K562 (cell line): ENCODE results near the gene ICAM3. TPM values are rescaled to one million over a fixed set of nuclear protein-coding genes. Genes with fewer than 3 reads are reported as not detected.

Experiments used
- CBFB ChIP-seq: sonication (generic); formaldehyde crosslinking; IDR thresholded peaks from 2 replicates; pipeline ENCODE4 v1.4.0; 2020; ENCODE audit warnings: mild to moderate bottlenecking, missing genetic modification reagents
- CBX2 ChIP-seq: fragments of 200-600 bp; sonication (generic); IDR thresholded peaks from one replicate; pipeline ENCODE4 v1.6.1; 2012; ENCODE audit warnings: mild to moderate bottlenecking, low read length, inconsistent platforms; ENCODE audit not compliant: insufficient read depth, poor library complexity, severe bottlenecking
- EP300 ChIP-seq: IDR thresholded peaks from 2 replicates; pipeline ENCODE4 v1.6.1; 2012; ENCODE audit warnings: low read length, improper control_type of control experiment
- ESRRB ChIP-seq: fragments of 250-450 bp; sonication (Bioruptor Pico); IDR thresholded peaks from 2 replicates; pipeline ENCODE4 v1.5.0; 2020; ENCODE audit warnings: mild to moderate bottlenecking, moderate library complexity, borderline replicate concordance
- GTF2F1 ChIP-seq: IDR thresholded peaks from 2 replicates; pipeline ENCODE4 v1.6.1; 2011; ENCODE audit warnings: low read depth, low read length, improper control_type of control experiment
- HDAC3 ChIP-seq: fragments of 450-650 bp; IDR thresholded peaks from 2 replicates; pipeline ENCODE4 v1.6.1; 2018; ENCODE audit warnings: borderline replicate concordance, mild to moderate bottlenecking, moderate library complexity; ENCODE audit not compliant: partially characterized antibody
- MAFK ChIP-seq: IDR thresholded peaks from 2 replicates; pipeline ENCODE4 v1.6.1; 2011; ENCODE audit warnings: low read length, improper control_type of control experiment
- MAZ ChIP-seq, 2 experiments: fragments of 450-650 bp in 1 of 2; sonication (generic) in 1 of 2; formaldehyde crosslinking; IDR thresholded peaks in 1 of 2; conservative IDR thresholded peaks in 1 of 2; 2 replicates each; pipeline versions ENCODE4 v1.4.0 to v1.5.0; 2020; ENCODE audit warnings: mild to moderate bottlenecking in 1 of 2, missing genetic modification reagents in 1 of 2
- NCOA2 ChIP-seq, 2 experiments: fragments of 450-650 bp; IDR thresholded peaks; 2 replicates each; pipeline ENCODE4 v1.6.1; 2018; ENCODE audit warnings: mild to moderate bottlenecking in 2 of 2, moderate library complexity in 1 of 2; ENCODE audit not compliant: partially characterized antibody in 2 of 2
- PTBP1 ChIP-seq: fragments of 200-400 bp; formaldehyde crosslinking; IDR thresholded peaks from 2 replicates; pipeline ENCODE4 v1.6.1; 2017; ENCODE audit warnings: low read depth, low read length
- SAP30 ChIP-seq: fragments of 200-600 bp; sonication (generic); IDR thresholded peaks from 2 replicates; pipeline ENCODE4 v1.6.1; 2012; ENCODE audit warnings: borderline replicate concordance, low read depth, mild to moderate bottlenecking, moderate library complexity, low read length, control low read depth, inconsistent platforms; ENCODE audit not compliant: insufficient read depth, poor library complexity, severe bottlenecking
- SMARCA4 ChIP-seq: fragments of 450-650 bp; IDR thresholded peaks from 2 replicates; pipeline ENCODE4 v1.6.1; 2016
- SMARCE1 ChIP-seq: fragments of 450-650 bp; IDR thresholded peaks from 2 replicates; pipeline ENCODE4 v1.7.1; 2016; ENCODE audit warnings: mild to moderate bottlenecking
- ZFP1 ChIP-seq: fragments of 450-650 bp; formaldehyde crosslinking; IDR thresholded peaks from 2 replicates; pipeline ENCODE4 v1.4.0; 2020; ENCODE audit warnings: mild to moderate bottlenecking, mixed read lengths
- ZNF212 ChIP-seq: fragments of 450-650 bp; formaldehyde crosslinking; IDR thresholded peaks from 2 replicates; pipeline ENCODE4 v1.4.0; 2020; ENCODE audit warnings: mild to moderate bottlenecking
- polyA plus RNA-seq, 8 experiments: library from polyadenylated mRNA; depleted of rRNA in 4 of 8; stranded (reverse) in 5 of 8; unstranded in 3 of 8; fragments of >200 nt; fragmentation: Nextera tagmentation in 2 of 8; fragmentation: Illumina TruSeq in 1 of 8; extraction: Ambion mirVana in 2 of 8; extraction: Trizol in 1 of 8; gene quantifications; 2 replicates each; pipeline versions ENCODE4 v1.2.1 to v1.2.3, GENCODE V29; 2011 to 2014; ENCODE audit warnings: inconsistent platforms in 1 of 8, missing spikeins in 1 of 8
- total RNA-seq, 7 experiments: library from RNA; depleted of rRNA in 6 of 7; stranded (reverse); fragments of >200 nt in 6 of 7; fragmentation: Illumina TruSeq in 2 of 7; extraction: Trizol in 2 of 7; gene quantifications; 2 replicates each; pipeline versions ENCODE4 v1.2.1 to v1.2.3, GENCODE V29; 2011 to 2021; ENCODE audit warnings: low replicate concordance in 1 of 7
- TF ChIP-seq, protein P1 (sequence below): sonication (generic); formaldehyde crosslinking; IDR thresholded peaks from 2 replicates; pipeline ENCODE4 v1.8.0; 2023; ENCODE audit warnings: mild to moderate bottlenecking, missing genetic modification reagents
- TF ChIP-seq, protein P2 (sequence below), 2 experiments: IDR thresholded peaks; 2 replicates each; pipeline ENCODE4 v1.6.1; 2012; ENCODE audit warnings: improper control_type of control experiment in 2 of 2, low read depth in 2 of 2, low read length in 2 of 2, borderline replicate concordance in 1 of 2
- TF ChIP-seq, protein P3 (sequence below): sonication (generic); formaldehyde crosslinking; IDR thresholded peaks from 2 replicates; pipeline ENCODE4 v1.9.0; 2022; ENCODE audit warnings: mild to moderate bottlenecking, missing genetic modification reagents

ICAM3 gene
- total and polyA plus RNA-seq, 9 of the 15 experiments (the other 6 are each of a cell fraction or from before 2014, with no cell fraction given) = 6.5 to 39.5 (median 24.2) TPM

DNA sequence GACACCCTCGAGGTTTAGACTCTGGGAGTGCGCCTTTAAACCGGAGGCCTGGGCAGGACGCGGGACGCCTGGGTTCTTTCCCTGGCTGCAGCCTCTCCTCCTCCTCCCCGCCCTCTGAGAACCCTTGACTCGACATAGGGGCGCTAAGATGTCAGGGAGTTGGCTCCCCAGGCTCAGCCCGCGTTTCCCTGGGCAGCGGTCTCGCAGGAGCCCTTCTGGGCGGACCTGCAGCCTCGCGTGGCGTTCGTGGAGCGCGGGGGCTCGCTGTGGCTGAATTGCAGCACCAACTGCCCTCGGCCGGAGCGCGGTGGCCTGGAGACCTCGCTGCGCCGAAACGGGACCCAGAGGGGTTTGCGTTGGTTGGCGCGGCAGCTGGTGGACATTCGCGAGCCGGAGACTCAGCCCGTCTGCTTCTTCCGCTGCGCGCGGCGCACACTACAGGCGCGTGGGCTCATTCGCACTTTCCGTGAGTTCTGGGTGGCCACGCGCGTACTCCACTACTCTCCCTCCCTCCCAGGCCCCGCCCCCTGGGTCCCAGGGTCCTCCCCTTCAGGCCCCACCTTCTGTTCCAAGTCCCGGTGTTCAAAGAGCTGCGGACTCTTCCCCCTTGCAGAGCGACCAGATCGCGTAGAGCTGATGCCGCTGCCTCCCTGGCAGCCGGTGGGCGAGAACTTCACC is 48.4 kb downstream of the ICAM3 start (continued):
- TF ChIP-seq SAP30 = peak; percentile 70
- 0 out of 2 replicates have a peak, but pooled peaks have one; percentile 11 for TF ChIP-seq SMARCE1
- 0 out of 2 replicates have a peak, but pooled peaks have one; percentile 3 for TF ChIP-seq EP300
- TF ChIP-seq HDAC3 = no peak
- TF ChIP-seq ZFP1 = no peak
- TF ChIP-seq ESRRB (CRISPR knock-in tag) = no peak
- peak; percentile 70 to 81 for TF ChIP-seq MAZ (CRISPR knock-in tag; conservative IDR thresholded peaks at IDR 0.05 in 1 of 2, IDR thresholded peaks at IDR 0.05 in 1 of 2)
- TF ChIP-seq, protein P1, sequence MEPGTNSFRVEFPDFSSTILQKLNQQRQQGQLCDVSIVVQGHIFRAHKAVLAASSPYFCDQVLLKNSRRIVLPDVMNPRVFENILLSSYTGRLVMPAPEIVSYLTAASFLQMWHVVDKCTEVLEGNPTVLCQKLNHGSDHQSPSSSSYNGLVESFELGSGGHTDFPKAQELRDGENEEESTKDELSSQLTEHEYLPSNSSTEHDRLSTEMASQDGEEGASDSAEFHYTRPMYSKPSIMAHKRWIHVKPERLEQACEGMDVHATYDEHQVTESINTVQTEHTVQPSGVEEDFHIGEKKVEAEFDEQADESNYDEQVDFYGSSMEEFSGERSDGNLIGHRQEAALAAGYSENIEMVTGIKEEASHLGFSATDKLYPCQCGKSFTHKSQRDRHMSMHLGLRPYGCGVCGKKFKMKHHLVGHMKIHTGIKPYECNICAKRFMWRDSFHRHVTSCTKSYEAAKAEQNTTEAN (CRISPR knock-in tag) = no peak
- no peak; the same call in 1 of the 2 replicates for TF ChIP-seq GTF2F1
- no peak for TF ChIP-seq NCOA2 (IDR thresholded peaks at IDR 0.05; ENCODE audit: partially characterized antibody in 2 of 2)
- no peak for TF ChIP-seq CBX2
- TF ChIP-seq, protein P2, sequence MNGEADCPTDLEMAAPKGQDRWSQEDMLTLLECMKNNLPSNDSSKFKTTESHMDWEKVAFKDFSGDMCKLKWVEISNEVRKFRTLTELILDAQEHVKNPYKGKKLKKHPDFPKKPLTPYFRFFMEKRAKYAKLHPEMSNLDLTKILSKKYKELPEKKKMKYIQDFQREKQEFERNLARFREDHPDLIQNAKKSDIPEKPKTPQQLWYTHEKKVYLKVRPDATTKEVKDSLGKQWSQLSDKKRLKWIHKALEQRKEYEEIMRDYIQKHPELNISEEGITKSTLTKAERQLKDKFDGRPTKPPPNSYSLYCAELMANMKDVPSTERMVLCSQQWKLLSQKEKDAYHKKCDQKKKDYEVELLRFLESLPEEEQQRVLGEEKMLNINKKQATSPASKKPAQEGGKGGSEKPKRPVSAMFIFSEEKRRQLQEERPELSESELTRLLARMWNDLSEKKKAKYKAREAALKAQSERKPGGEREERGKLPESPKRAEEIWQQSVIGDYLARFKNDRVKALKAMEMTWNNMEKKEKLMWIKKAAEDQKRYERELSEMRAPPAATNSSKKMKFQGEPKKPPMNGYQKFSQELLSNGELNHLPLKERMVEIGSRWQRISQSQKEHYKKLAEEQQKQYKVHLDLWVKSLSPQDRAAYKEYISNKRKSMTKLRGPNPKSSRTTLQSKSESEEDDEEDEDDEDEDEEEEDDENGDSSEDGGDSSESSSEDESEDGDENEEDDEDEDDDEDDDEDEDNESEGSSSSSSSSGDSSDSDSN (IDR thresholded peaks at IDR 0.05; ENCODE audit: borderline replicate concordance in 1 of 2, low read depth in 2 of 2, low read length in 2 of 2) = peak in 1 of 2 experiments; percentile 44; a peak in 1 of 4 replicates
- TF ChIP-seq CBFB (CRISPR knock-in tag) = peak; percentile 74
- TF ChIP-seq PTBP1 = no peak
- no peak for TF ChIP-seq ZNF212
- no peak for TF ChIP-seq SMARCA4
- TF ChIP-seq, protein P3, sequence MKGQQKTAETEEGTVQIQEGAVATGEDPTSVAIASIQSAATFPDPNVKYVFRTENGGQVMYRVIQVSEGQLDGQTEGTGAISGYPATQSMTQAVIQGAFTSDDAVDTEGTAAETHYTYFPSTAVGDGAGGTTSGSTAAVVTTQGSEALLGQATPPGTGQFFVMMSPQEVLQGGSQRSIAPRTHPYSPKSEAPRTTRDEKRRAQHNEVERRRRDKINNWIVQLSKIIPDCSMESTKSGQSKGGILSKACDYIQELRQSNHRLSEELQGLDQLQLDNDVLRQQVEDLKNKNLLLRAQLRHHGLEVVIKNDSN (CRISPR knock-in tag) = 0 out of 2 replicates have a peak, but pooled peaks have one; percentile 17
- no peak for TF ChIP-seq MAFK
